ENCODE data around the gene CKAP2. TPM values are rescaled to one million over a fixed set of nuclear protein-coding genes. Genes with fewer than 3 reads are reported as not detected.
"Not testable (repeated sequence)": the region's sequence is repeated elsewhere in the genome, so short reads cannot be mapped to it uniquely, and the experiment has no call there.

Gene CKAP2
- polyA plus RNA-seq, 4 donors = 3.5 to 28.1 (median 8.8) TPM

DNA sequence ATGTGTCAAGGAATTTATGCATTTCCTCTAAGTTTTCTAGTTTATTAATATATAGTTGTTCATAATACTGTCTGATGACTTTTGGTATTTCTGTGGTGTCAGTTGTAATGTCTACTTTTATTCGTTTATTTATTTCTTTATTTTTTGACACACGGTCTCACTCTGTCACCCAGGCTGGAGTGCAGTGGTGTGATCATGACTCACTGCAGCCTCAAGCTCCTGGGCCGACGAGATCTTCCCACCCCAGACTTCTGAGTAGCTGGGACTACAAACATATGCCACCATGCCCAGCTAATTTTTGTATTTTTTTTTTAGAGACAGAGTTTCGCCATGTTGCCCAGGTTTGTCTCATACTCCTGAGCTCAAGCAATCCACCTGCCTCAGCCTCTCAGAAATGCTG, 39.0 kb downstream of the CKAP2 start:
- 68 to 70% (median 68%) methylated on average over 5 of the region's 5 CpGs for WGBS, 3 donors

DNA sequence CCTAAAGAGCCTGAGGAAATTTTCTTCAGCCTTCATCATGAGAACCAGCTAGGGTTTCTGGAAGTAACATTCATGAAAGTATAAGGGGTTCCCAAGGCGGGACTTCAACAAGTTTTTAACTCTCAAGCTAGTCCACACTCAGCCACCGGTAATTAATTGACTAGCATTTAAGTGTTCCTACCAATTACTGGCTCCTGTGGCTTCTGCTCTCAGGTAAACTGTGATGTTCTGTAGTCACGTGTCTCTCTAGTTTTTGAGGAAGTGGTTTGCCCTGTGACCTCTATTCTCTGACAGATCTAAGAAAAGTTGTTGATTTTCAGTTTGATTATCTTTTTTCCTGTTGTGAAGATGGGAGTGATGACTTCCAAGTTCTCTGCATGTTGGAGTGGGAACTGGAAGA, 42.7 kb downstream of the CKAP2 start:
- FAIRE-seq; H3K9me3 ChIP-seq (ENCODE audit: control insufficient read depth in 2 of 2, insufficient read depth in 1 of 2, low read depth in 1 of 2, low read length in 1 of 2); H3K4me3 ChIP-seq (ENCODE audit: low read depth in 1 of 3, low read length in 3 of 3); DNase-seq; H3K27me3 ChIP-seq (ENCODE audit: control insufficient read depth in 3 of 3, insufficient read depth in 3 of 3, low read length in 3 of 3); H3K27ac ChIP-seq (ENCODE audit: low read depth in 1 of 3, low read length in 2 of 3); H3K4me1 ChIP-seq (ENCODE audit: control insufficient read depth in 3 of 3, insufficient read depth in 2 of 3, low read depth in 1 of 3, low read length in 2 of 3); H3K36me3 ChIP-seq (ENCODE audit: control insufficient read depth in 3 of 3, insufficient read depth in 2 of 3, low read depth in 1 of 3, low read length in 3 of 3): not testable (repeated sequence)
- 42 to 71% (median 66%) methylated on average over 2 to 3 of the region's 3 CpGs for WGBS, 3 donors

More for the DNA sequence above, 39.0 kb downstream of the CKAP2 start:
- not testable (repeated sequence) for H3K27me3 ChIP-seq (ENCODE audit: control insufficient read depth in 3 of 3, insufficient read depth in 3 of 3, low read length in 3 of 3); H3K36me3 ChIP-seq (ENCODE audit: control insufficient read depth in 3 of 3, insufficient read depth in 2 of 3, low read depth in 1 of 3, low read length in 3 of 3); H3K4me3 ChIP-seq (ENCODE audit: low read depth in 1 of 3, low read length in 3 of 3); H3K27ac ChIP-seq (ENCODE audit: low read depth in 1 of 3, low read length in 2 of 3); DNase-seq; H3K4me1 ChIP-seq (ENCODE audit: control insufficient read depth in 3 of 3, insufficient read depth in 2 of 3, low read depth in 1 of 3, low read length in 2 of 3); FAIRE-seq; H3K9me3 ChIP-seq (ENCODE audit: control insufficient read depth in 2 of 2, insufficient read depth in 1 of 2, low read depth in 1 of 2, low read length in 1 of 2)

DNA sequence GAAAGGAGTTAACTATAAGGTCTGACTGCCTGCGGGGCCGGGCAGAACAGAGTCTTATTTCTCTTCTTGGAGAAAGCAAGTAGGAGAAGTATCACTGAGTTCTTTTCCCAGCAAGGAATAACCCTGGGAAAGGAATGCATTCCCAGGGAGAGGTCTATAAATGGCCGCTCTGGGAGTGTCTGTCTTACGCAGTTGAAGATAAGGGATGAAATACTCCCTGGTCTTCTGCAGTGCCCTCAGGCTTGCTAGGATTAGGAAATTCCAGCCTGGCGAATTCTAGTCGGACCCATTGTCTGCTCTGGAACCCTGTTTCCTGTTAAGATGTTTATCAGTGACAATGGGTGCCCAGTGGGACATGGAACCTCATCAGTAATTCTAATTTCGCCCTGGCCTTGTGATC, 47.0 kb downstream of the CKAP2 start:
- not testable (repeated sequence) for H3K36me3 ChIP-seq (ENCODE audit: control insufficient read depth in 3 of 3, insufficient read depth in 2 of 3, low read depth in 1 of 3, low read length in 3 of 3); H3K4me3 ChIP-seq (ENCODE audit: low read depth in 1 of 3, low read length in 3 of 3); H3K27ac ChIP-seq (ENCODE audit: low read depth in 1 of 3, low read length in 2 of 3); H3K27me3 ChIP-seq (ENCODE audit: control insufficient read depth in 3 of 3, insufficient read depth in 3 of 3, low read length in 3 of 3); DNase-seq; FAIRE-seq; H3K4me1 ChIP-seq (ENCODE audit: control insufficient read depth in 3 of 3, insufficient read depth in 2 of 3, low read depth in 1 of 3, low read length in 2 of 3); H3K9me3 ChIP-seq (ENCODE audit: control insufficient read depth in 2 of 2, insufficient read depth in 1 of 2, low read depth in 1 of 2, low read length in 1 of 2)
- 86 to 92% (median 87%) methylated on average over 7 of the region's 7 CpGs for WGBS, 3 donors

GRCh38 chr13:52505843-52506242, 50.6 kb downstream of the CKAP2 start:
- not testable (repeated sequence) for H3K27ac ChIP-seq (ENCODE audit: low read depth in 1 of 3, low read length in 2 of 3); H3K27me3 ChIP-seq (ENCODE audit: control insufficient read depth in 3 of 3, insufficient read depth in 3 of 3, low read length in 3 of 3); H3K9me3 ChIP-seq (ENCODE audit: control insufficient read depth in 2 of 2, insufficient read depth in 1 of 2, low read depth in 1 of 2, low read length in 1 of 2); FAIRE-seq; H3K4me3 ChIP-seq (ENCODE audit: low read depth in 1 of 3, low read length in 3 of 3); DNase-seq; H3K4me1 ChIP-seq (ENCODE audit: control insufficient read depth in 3 of 3, insufficient read depth in 2 of 3, low read depth in 1 of 3, low read length in 2 of 3); H3K36me3 ChIP-seq (ENCODE audit: control insufficient read depth in 3 of 3, insufficient read depth in 2 of 3, low read depth in 1 of 3, low read length in 3 of 3)
- no CpG with 5 or more reads among the region's 1 CpG for WGBS, 3 donors

GRCh38 chr13:52509532-52509931, 54.3 kb downstream of the CKAP2 start:
- H3K27ac ChIP-seq (ENCODE audit: low read depth in 1 of 3, low read length in 2 of 3); H3K36me3 ChIP-seq (ENCODE audit: control insufficient read depth in 3 of 3, insufficient read depth in 2 of 3, low read depth in 1 of 3, low read length in 3 of 3); H3K9me3 ChIP-seq (ENCODE audit: control insufficient read depth in 2 of 2, insufficient read depth in 1 of 2, low read depth in 1 of 2, low read length in 1 of 2); H3K4me3 ChIP-seq (ENCODE audit: low read depth in 1 of 3, low read length in 3 of 3); DNase-seq; H3K27me3 ChIP-seq (ENCODE audit: control insufficient read depth in 3 of 3, insufficient read depth in 3 of 3, low read length in 3 of 3); FAIRE-seq; H3K4me1 ChIP-seq (ENCODE audit: control insufficient read depth in 3 of 3, insufficient read depth in 2 of 3, low read depth in 1 of 3, low read length in 2 of 3): not testable (repeated sequence)
- WGBS, 3 donors = no CpG with 5 or more reads among the region's 6 CpGs

- H3K27me3 ChIP-seq (ENCODE audit: control insufficient read depth in 3 of 3, insufficient read depth in 3 of 3, low read length in 3 of 3); H3K4me1 ChIP-seq (ENCODE audit: control insufficient read depth in 3 of 3, insufficient read depth in 2 of 3, low read depth in 1 of 3, low read length in 2 of 3); FAIRE-seq; H3K9me3 ChIP-seq (ENCODE audit: control insufficient read depth in 2 of 2, insufficient read depth in 1 of 2, low read depth in 1 of 2, low read length in 1 of 2); DNase-seq; H3K36me3 ChIP-seq (ENCODE audit: control insufficient read depth in 3 of 3, insufficient read depth in 2 of 3, low read depth in 1 of 3, low read length in 3 of 3); H3K4me3 ChIP-seq (ENCODE audit: low read depth in 1 of 3, low read length in 3 of 3); H3K27ac ChIP-seq (ENCODE audit: low read depth in 1 of 3, low read length in 2 of 3): not testable (repeated sequence)
- 72 to 86% (median 81%) methylated on average over 1 to 3 of the region's 3 CpGs for WGBS, 3 donors
These were observed 55.0 kb downstream of the CKAP2 start for GRCh38 chr13:52510221-52510797.

DNA sequence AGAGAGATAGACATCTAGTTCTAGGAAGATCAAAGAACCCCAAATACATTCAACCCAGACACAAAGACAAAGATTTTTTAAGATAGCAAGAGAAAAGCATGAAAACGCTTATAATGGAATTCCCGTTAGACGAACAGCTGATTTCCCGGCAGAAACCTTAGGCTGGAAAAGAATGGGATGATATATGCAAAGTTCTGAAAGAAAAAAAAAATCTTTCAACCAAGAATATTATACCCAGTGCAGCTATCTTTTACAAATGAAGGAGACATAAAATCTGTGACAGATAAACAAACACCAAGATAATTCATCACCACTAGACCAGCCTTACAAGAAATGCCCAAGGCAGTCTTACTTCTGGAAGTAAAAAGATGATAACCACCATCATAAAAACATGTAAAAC, 56.3 kb downstream of the CKAP2 start:
- H3K4me3 ChIP-seq (ENCODE audit: low read depth in 1 of 3, low read length in 3 of 3); H3K27ac ChIP-seq (ENCODE audit: low read depth in 1 of 3, low read length in 2 of 3); DNase-seq; H3K4me1 ChIP-seq (ENCODE audit: control insufficient read depth in 3 of 3, insufficient read depth in 2 of 3, low read depth in 1 of 3, low read length in 2 of 3); H3K27me3 ChIP-seq (ENCODE audit: control insufficient read depth in 3 of 3, insufficient read depth in 3 of 3, low read length in 3 of 3); H3K9me3 ChIP-seq (ENCODE audit: control insufficient read depth in 2 of 2, insufficient read depth in 1 of 2, low read depth in 1 of 2, low read length in 1 of 2); H3K36me3 ChIP-seq (ENCODE audit: control insufficient read depth in 3 of 3, insufficient read depth in 2 of 3, low read depth in 1 of 3, low read length in 3 of 3): not testable (repeated sequence)
- FAIRE-seq = peak; percentile 19
- 96 to 99% (median 98%) methylated on average over 4 of the region's 4 CpGs for WGBS, 3 donors

- H3K36me3 ChIP-seq (ENCODE audit: control insufficient read depth in 3 of 3, insufficient read depth in 2 of 3, low read depth in 1 of 3, low read length in 3 of 3); H3K27me3 ChIP-seq (ENCODE audit: control insufficient read depth in 3 of 3, insufficient read depth in 3 of 3, low read length in 3 of 3); H3K4me3 ChIP-seq (ENCODE audit: low read depth in 1 of 3, low read length in 3 of 3); H3K4me1 ChIP-seq (ENCODE audit: control insufficient read depth in 3 of 3, insufficient read depth in 2 of 3, low read depth in 1 of 3, low read length in 2 of 3); H3K9me3 ChIP-seq (ENCODE audit: control insufficient read depth in 2 of 2, insufficient read depth in 1 of 2, low read depth in 1 of 2, low read length in 1 of 2); DNase-seq; FAIRE-seq; H3K27ac ChIP-seq (ENCODE audit: low read depth in 1 of 3, low read length in 2 of 3): not testable (repeated sequence)
- WGBS, 3 donors = 26 to 46% (median 30%) methylated on average over 5 of the region's 6 CpGs
These were observed 58.8 kb downstream of the CKAP2 start for GRCh38 chr13:52513957-52514596.

- not testable (repeated sequence) for H3K27ac ChIP-seq (ENCODE audit: low read depth in 1 of 3, low read length in 2 of 3); DNase-seq; H3K4me1 ChIP-seq (ENCODE audit: control insufficient read depth in 3 of 3, insufficient read depth in 2 of 3, low read depth in 1 of 3, low read length in 2 of 3); H3K9me3 ChIP-seq (ENCODE audit: control insufficient read depth in 2 of 2, insufficient read depth in 1 of 2, low read depth in 1 of 2, low read length in 1 of 2); H3K27me3 ChIP-seq (ENCODE audit: control insufficient read depth in 3 of 3, insufficient read depth in 3 of 3, low read length in 3 of 3); H3K36me3 ChIP-seq (ENCODE audit: control insufficient read depth in 3 of 3, insufficient read depth in 2 of 3, low read depth in 1 of 3, low read length in 3 of 3); H3K4me3 ChIP-seq (ENCODE audit: low read depth in 1 of 3, low read length in 3 of 3); FAIRE-seq
- whole genome bisulfite sequencing, 3 donors = 71 to 100% methylated on average over 1 to 2 of the region's 6 CpGs; no CpG with 5 or more reads in 1 of the 3 donors
These were observed 68.0 kb downstream of the CKAP2 start for GRCh38 chr13:52523323-52523722.
